RWPE2 (cell line): ENCODE measurements around the gene C2CD2.

ENCODE experiments used
- ATAC-seq: fragments of 200-7000 bp; cut with Tn5 transposase; 3 replicates; pipeline ENCODE4 v1.9.1; 2021; ENCODE audit warnings: low read depth
- DNase-seq: peaks from one replicate; pipeline ENCODE4 v3.0.0-alpha.2; 2020; ENCODE audit warnings: low spot score
- H3K27ac ChIP-seq: fragments of 450-650 bp; 2 replicates; pipeline ENCODE4 v1.5.1; 2017; ENCODE audit warnings: mild to moderate bottlenecking; ENCODE audit not compliant: poor library complexity, severe bottlenecking
- H3K27me3 ChIP-seq: fragments of 250-450 bp; sonication (Bioruptor Pico); 2 replicates; pipeline ENCODE4 v1.5.1; 2021; ENCODE audit warnings: mild to moderate bottlenecking, moderate library complexity; ENCODE audit not compliant: insufficient read depth, poor library complexity, severe bottlenecking
- H3K36me3 ChIP-seq: fragments of 250-450 bp; sonication (Bioruptor Pico); 2 replicates; pipeline ENCODE4 v1.5.1; 2020; ENCODE audit warnings: low read depth, mild to moderate bottlenecking, moderate library complexity
- H3K4me1 ChIP-seq: fragments of 250-450 bp; sonication (Bioruptor Pico); 2 replicates; pipeline ENCODE4 v1.5.1; 2021; ENCODE audit warnings: mild to moderate bottlenecking, moderate library complexity; ENCODE audit not compliant: insufficient read depth, poor library complexity, severe bottlenecking
- H3K4me3 ChIP-seq: fragments of 250-450 bp; sonication (Bioruptor Pico); 2 replicates; pipeline ENCODE4 v1.5.1; 2021; ENCODE audit warnings: mild to moderate bottlenecking, moderate library complexity; ENCODE audit not compliant: severe bottlenecking
- H3K9me3 ChIP-seq: fragments of 250-450 bp; sonication (Bioruptor Pico); 2 replicates; pipeline ENCODE4 v1.5.1; 2021; ENCODE audit warnings: mild to moderate bottlenecking, moderate library complexity; ENCODE audit not compliant: severe bottlenecking
- CTCF ChIP-seq: fragments of 450-650 bp; IDR thresholded peaks from one replicate; pipeline ENCODE4 v1.5.1; 2017; ENCODE audit warnings: mild to moderate bottlenecking, moderate library complexity; ENCODE audit not compliant: poor library complexity, severe bottlenecking

C2CD2 gene

GRCh38 chr21:41907496-41908258 is 46.1 kb downstream of the C2CD2 start:
- DNase-seq = no peak
- H3K4me3 ChIP-seq = no peak overlapping the region
- ATAC-seq = no peak
- peaks cover 21% of the 10 kb centered on the region for H3K36me3 ChIP-seq
- no peak for TF ChIP-seq CTCF
- H3K9me3 ChIP-seq = no peaks in the 10 kb centered on the region
- H3K27ac ChIP-seq = no peak overlapping the region
- no peaks in the 10 kb centered on the region for H3K4me1 ChIP-seq
- no peaks in the 10 kb centered on the region for H3K27me3 ChIP-seq

DNA sequence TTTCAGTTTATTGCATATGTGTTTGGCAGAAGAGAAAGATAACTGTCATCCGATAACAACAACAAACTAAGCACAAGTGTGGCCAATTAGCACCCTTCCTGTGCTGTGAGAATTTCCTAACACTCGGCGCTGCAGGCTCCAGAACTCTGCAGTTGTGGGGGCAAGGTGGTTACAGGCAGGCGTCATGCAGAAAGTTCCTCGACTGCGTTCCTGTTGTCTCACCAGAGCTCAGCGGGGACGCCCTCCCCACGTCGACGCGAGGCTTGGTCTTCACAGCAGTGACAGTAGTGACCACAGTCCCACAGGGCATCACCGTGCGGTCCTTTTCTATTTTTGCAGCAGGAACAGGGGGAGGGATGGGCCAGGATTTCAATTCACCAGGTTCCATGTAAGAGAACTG is 47.0 kb downstream of the C2CD2 start:
- Histone ChIP-seq H3K4me3 (no peak overlapping the region), H3K27ac (no peak overlapping the region), H3K36me3 (peaks cover 17% of the 10 kb centered on the region), H3K4me1 (no peaks in the 10 kb centered on the region), H3K27me3 (no peaks in the 10 kb centered on the region), H3K9me3 (no peaks in the 10 kb centered on the region)
- ATAC-seq = no peak
- no peak for TF ChIP-seq CTCF
- no peak for DNase-seq

DNA sequence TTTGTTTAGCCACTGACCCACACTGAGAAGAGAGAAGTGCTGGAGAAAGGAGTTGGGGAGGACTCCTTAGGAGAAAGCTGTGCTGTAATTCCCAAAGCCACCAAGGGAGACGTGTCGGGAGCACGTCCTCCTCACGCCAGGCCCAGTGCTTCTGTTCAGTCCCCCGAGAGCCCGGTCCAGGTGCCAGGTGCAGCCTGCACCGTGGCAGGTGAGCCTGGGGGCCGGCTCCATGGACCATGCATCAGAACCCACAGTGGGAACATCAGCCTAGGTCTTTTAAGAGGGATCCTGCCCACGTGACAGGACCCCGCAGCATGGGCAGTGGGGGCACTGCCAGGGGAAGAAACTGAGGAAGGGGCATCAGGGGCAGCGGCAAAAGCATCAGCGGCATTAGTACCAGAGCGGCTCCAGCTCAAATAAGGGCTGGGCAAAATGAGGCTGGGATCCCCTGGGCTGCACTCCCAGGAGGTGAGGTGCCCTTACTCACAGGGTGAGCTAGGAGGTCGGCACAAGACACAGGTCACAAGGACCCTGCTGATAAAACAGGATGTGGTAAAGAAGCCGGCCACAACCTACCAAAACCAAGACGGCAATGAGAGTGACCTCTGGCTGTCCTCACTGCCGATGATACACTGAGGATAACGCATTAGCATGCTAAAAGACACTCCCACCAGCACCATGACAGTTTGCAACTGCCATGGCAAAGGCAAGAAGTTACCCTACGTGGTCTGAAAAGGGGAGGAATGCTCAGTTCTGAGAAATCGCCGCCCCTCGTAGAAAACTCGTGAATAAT is 50.1 kb downstream of the C2CD2 start:
- no peaks in the 10 kb centered on the region for H3K4me1 ChIP-seq
- H3K9me3 ChIP-seq = no peaks in the 10 kb centered on the region
- no peak overlapping the region for H3K27ac ChIP-seq
- no peak for ATAC-seq
- H3K4me3 ChIP-seq = no peak overlapping the region
- peaks cover 21% of the 10 kb centered on the region for H3K36me3 ChIP-seq
- DNase-seq = no peak
- no peaks in the 10 kb centered on the region for H3K27me3 ChIP-seq
- no peak for TF ChIP-seq CTCF

DNA sequence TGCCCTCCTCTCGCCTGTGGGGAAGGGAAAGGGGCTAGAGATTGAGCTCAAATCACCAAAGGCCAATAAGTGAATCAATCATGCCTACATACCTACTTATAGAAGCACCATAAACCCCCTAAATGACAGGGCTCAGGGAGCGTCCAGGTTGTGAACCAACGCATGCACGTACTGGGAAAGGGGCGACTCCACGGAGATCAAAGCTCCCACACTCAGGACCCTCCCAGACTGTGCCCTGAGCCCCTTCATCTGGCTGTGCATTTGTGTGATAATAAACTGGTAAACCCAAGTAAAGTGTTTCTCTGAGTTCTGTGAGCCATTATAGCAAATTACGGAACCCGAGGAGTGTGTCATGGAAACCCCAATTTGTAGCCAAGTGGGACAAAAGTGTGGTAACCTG is 50.9 kb downstream of the C2CD2 start:
- peaks cover 18% of the 10 kb centered on the region for H3K36me3 ChIP-seq

More for the DNA sequence above, 50.9 kb downstream of the C2CD2 start:
- DNase-seq = no peak
- Histone ChIP-seq H3K27me3 (no peaks in the 10 kb centered on the region), H3K4me3 (no peak overlapping the region), H3K4me1 (no peaks in the 10 kb centered on the region), H3K27ac (no peak overlapping the region), H3K9me3 (no peaks in the 10 kb centered on the region)
- no peak for TF ChIP-seq CTCF
- ATAC-seq = no peak
